ENCODE results near the gene LRRC61. TPM values are rescaled to one million over a fixed set of nuclear protein-coding genes. Genes with fewer than 3 reads are reported as not detected.

The LRRC61 gene
- total and polyA plus RNA-seq, 2 of the 13 experiments (the other 11 are each of a cell fraction or from before 2014, with no cell fraction given): 33.0 to 34.8 TPM

- TF ChIP-seq, protein P1, sequence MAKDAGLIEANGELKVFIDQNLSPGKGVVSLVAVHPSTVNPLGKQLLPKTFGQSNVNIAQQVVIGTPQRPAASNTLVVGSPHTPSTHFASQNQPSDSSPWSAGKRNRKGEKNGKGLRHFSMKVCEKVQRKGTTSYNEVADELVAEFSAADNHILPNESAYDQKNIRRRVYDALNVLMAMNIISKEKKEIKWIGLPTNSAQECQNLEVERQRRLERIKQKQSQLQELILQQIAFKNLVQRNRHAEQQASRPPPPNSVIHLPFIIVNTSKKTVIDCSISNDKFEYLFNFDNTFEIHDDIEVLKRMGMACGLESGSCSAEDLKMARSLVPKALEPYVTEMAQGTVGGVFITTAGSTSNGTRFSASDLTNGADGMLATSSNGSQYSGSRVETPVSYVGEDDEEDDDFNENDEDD (CRISPR knock-in tag; IDR thresholded peaks at IDR 0.05; ENCODE audit: borderline replicate concordance): no peak
- no peak for TF ChIP-seq MTA1 (CRISPR knock-in tag; IDR thresholded peaks at IDR 0.05; ENCODE audit: borderline replicate concordance)
- TF ChIP-seq, protein P2, sequence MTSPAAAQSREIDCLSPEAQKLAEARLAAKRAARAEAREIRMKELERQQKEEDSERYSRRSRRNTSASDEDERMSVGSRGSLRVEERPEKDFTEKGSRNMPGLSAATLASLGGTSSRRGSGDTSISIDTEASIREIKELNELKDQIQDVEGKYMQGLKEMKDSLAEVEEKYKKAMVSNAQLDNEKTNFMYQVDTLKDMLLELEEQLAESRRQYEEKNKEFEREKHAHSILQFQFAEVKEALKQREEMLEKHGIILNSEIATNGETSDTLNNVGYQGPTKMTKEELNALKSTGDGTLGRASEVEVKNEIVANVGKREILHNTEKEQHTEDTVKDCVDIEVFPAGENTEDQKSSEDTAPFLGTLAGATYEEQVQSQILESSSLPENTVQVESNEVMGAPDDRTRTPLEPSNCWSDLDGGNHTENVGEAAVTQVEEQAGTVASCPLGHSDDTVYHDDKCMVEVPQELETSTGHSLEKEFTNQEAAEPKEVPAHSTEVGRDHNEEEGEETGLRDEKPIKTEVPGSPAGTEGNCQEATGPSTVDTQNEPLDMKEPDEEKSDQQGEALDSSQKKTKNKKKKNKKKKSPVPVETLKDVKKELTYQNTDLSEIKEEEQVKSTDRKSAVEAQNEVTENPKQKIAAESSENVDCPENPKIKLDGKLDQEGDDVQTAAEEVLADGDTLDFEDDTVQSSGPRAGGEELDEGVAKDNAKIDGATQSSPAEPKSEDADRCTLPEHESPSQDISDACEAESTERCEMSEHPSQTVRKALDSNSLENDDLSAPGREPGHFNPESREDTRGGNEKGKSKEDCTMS (CRISPR knock-in tag; conservative IDR thresholded peaks at IDR 0.05): no peak
- no peak for TF ChIP-seq RXRB (CRISPR knock-in tag; IDR thresholded peaks at IDR 0.05; ENCODE audit: borderline replicate concordance)
- no peak for TF ChIP-seq GZF1 (CRISPR knock-in tag; IDR thresholded peaks at IDR 0.05)
- no peak for TF ChIP-seq BORCS8-MEF2B (CRISPR knock-in tag; IDR thresholded peaks at IDR 0.05)
Measured at GRCh38 chr7:150381785-150382122, 58.6 kb downstream of the LRRC61 start (continued).

GRCh38 chr7:150382123-150382843 is 59.1 kb downstream of the LRRC61 start:
- Histone ChIP-seq H4K20me1 (ENCODE audit: insufficient read depth, low read length) (peaks cover 3% of the 10 kb centered on the region; the same call in 1 of the 2 replicates), H2AFZ (ENCODE audit: low read length) (no peak overlapping the region), H3K79me2 (ENCODE audit: insufficient read depth, low read length) (peaks cover 47% of the 10 kb centered on the region), H3K9me3 (ENCODE audit: low read length) (no peaks in the 10 kb centered on the region), H3K9ac (ENCODE audit: insufficient read depth, low read depth, low read length) (peak overlapping the region; percentile 51), H3K27ac (ENCODE audit: extremely low read length, insufficient read depth, low read length) (peak overlapping the region; percentile 94), H3K4me2 (ENCODE audit: low read depth, low read length) (peak overlapping the region; percentile 81), H3K4me3 (replicated peaks in 1 of 3; ENCODE audit: insufficient read depth in 1 of 3, low read depth in 2 of 3, low read length in 3 of 3) (peak overlapping the region in 2 of 3 experiments; percentile 28 to 56; a peak in 3 of 6 replicates), H3K36me3 (replicated peaks in 1 of 2; ENCODE audit: control insufficient read depth in 1 of 2, insufficient read depth in 2 of 2, low read length in 2 of 2) (no peaks in the 10 kb centered on the region), H3K27me3 (ENCODE audit: control insufficient read depth in 1 of 2, insufficient read depth in 2 of 2, low read length in 2 of 2) (no peaks in the 10 kb centered on the region), H3K4me1 (ENCODE audit: insufficient read depth, low read length) (peaks cover 86% of the 10 kb centered on the region)
- WGBS (ENCODE audit: low lambda C conversion rate): 57% methylated on average over 12 of the region's 20 CpGs
- in situ Hi-C loops (cut with HindIII; ENCODE audit: extremely low pct_ligation_motif_present, low pct_unique_long_range_greater_than_20kb): no loop called here
- no peak for ATAC-seq
- FAIRE-seq: no peak
- CTCF ChIA-PET (ENCODE audit: low intra/inter-chr PET ratio, low total read pairs): no interaction called here
- intact Hi-C loops (cut with micrococcal nuclease; ENCODE audit: unreplicated experiment): no loop called here
- no peak for DNase-seq (ENCODE audit: low spot score)
- POLR2A ChIA-PET: interaction anchor here (1.8 to 8.7 kb wide), 3 partner anchors 14 to 40 kb away, joined by 12 to 181 read pairs (median 141); partner anchors contain the start of genes RARRES2 and REPIN1
- BruUV-seq (replicated peaks): no TSS peak
- no peak for TF ChIP-seq HMG20A (CRISPR knock-in tag; IDR thresholded peaks at IDR 0.05; ENCODE audit: borderline replicate concordance)
- peak; percentile 21; the same call in 1 of the 2 replicates for TF ChIP-seq ZBTB38 (CRISPR knock-in tag; IDR thresholded peaks at IDR 0.05)
- peak; percentile 21; the same call in 1 of the 2 replicates for TF ChIP-seq ZMYM4 (CRISPR knock-in tag; IDR thresholded peaks at IDR 0.05)
- peak; percentile 51 for TF ChIP-seq AGO1 (IDR thresholded peaks at IDR 0.05; ENCODE audit: low read depth, low read length, poor library complexity, severe bottlenecking)
- peak; percentile 80 for TF ChIP-seq AGO2 (optimal IDR thresholded peaks at IDR 0.05; ENCODE audit: low read depth, low read length)
- TF ChIP-seq ARNTL (CRISPR knock-in tag; IDR thresholded peaks at IDR 0.05): no peak
- no peak for TF ChIP-seq NR3C1 (CRISPR knock-in tag; IDR thresholded peaks at IDR 0.05)
- no peak for TF ChIP-seq KLF13 (CRISPR knock-in tag; IDR thresholded peaks at IDR 0.05)
- 0 out of 2 replicates have a peak, but pooled peaks have one; percentile 15 for TF ChIP-seq ZNF280B (CRISPR knock-in tag; IDR thresholded peaks at IDR 0.05; ENCODE audit: borderline replicate concordance)
- TF ChIP-seq ATF3 (CRISPR knock-in tag; IDR thresholded peaks at IDR 0.05): no peak
- peak; percentile 24; the same call in 1 of the 2 replicates for TF ChIP-seq SAP130 (CRISPR knock-in tag; IDR thresholded peaks at IDR 0.05; ENCODE audit: low read depth)
- 0 out of 2 replicates have a peak, but pooled peaks have one; percentile 11 for TF ChIP-seq NCOA1 (CRISPR knock-in tag; IDR thresholded peaks at IDR 0.05)

Measured in HepG2 (cell line).